MG63 (cell line): Measurements from ENCODE around the gene OR10A4. TPM values are rescaled to one million over a fixed set of nuclear protein-coding genes. Genes with fewer than 3 reads are reported as not detected.
"Not testable (repeated sequence)": the region's sequence is repeated elsewhere in the genome, so short reads cannot be mapped to it uniquely, and the experiment has no call there.

Experiments
- DNase-seq: peaks from one replicate; pipeline ENCODE4 v3.0.0-alpha.2; 2020
- H3K27me3 ChIP-seq: fragments of 250-450 bp; sonication (Bioruptor Pico); 2 replicates; pipeline ENCODE4 v1.5.1; 2020; ENCODE audit warnings: mild to moderate bottlenecking, moderate library complexity
- H3K36me3 ChIP-seq: fragments of 250-450 bp; sonication (Bioruptor Pico); 2 replicates; pipeline ENCODE4 v1.5.1; 2020; ENCODE audit warnings: mild to moderate bottlenecking, moderate library complexity
- H3K4me3 ChIP-seq: fragments of 250-450 bp; sonication (Bioruptor Pico); 2 replicates; pipeline ENCODE4 v1.5.1; 2020; ENCODE audit warnings: mild to moderate bottlenecking, moderate library complexity
- H3K9me3 ChIP-seq: fragments of 250-450 bp; sonication (Bioruptor Pico); 2 replicates; pipeline ENCODE4 v1.5.1; 2020; ENCODE audit warnings: mild to moderate bottlenecking, moderate library complexity
- total RNA-seq: library from RNA; depleted of rRNA; stranded (reverse); fragments of >200 nt; shearing (Covaris generic); gene quantifications from 2 replicates; pipeline ENCODE4 v1.2.3, GENCODE V29; 2014; ENCODE audit warnings: low replicate concordance

The OR10A4 gene
- total RNA-seq, 1 experiment from 2014 or later: not detected

GRCh38 chr11:6887711-6888110 is 11.3 kb downstream of the OR10A4 start:
- H3K4me3 ChIP-seq, H3K36me3 ChIP-seq, DNase-seq, H3K27me3 ChIP-seq, H3K9me3 ChIP-seq: not testable (repeated sequence)

GRCh38 chr11:6888830-6889229 is 12.4 kb downstream of the OR10A4 start:
- peaks cover 3% of the 10 kb centered on the region; the same call in 1 of the 2 replicates for H3K27me3 ChIP-seq
- no peak overlapping the region for H3K4me3 ChIP-seq
- no peaks in the 10 kb centered on the region for H3K36me3 ChIP-seq
- no peak for DNase-seq
- H3K9me3 ChIP-seq: no peaks in the 10 kb centered on the region; the same call in 1 of the 2 replicates

- Histone ChIP-seq H3K9me3 (no peaks in the 10 kb centered on the region; the same call in 1 of the 2 replicates), H3K4me3 (no peak overlapping the region), H3K27me3 (no peaks in the 10 kb centered on the region), H3K36me3 (no peaks in the 10 kb centered on the region)
- no peak for DNase-seq
Measured at GRCh38 chr11:6889835-6890234, 13.4 kb downstream of the OR10A4 start.

GRCh38 chr11:6892400-6892799 is 16.0 kb downstream of the OR10A4 start, which contains the start of gene OR2D2:
Gene OR2D2 (minus strand): TSS chr11:6892500. CDS start chr11:6892500, 0 bp downstream.
- DNase-seq: no peak
- no peaks in the 10 kb centered on the region for H3K27me3 ChIP-seq
- no peaks in the 10 kb centered on the region; the same call in 1 of the 2 replicates for H3K9me3 ChIP-seq

GRCh38 chr11:6894097-6894496 is 17.7 kb downstream of the OR10A4 start:
- no peaks in the 10 kb centered on the region for H3K36me3 ChIP-seq
- no peaks in the 10 kb centered on the region for H3K27me3 ChIP-seq

More at GRCh38 chr11:6892400-6892799, 16.0 kb downstream of the OR10A4 start, which contains the start of gene OR2D2:
- Histone ChIP-seq H3K36me3 (no peaks in the 10 kb centered on the region), H3K4me3 (no peak within 1 kb of the TSS)

GRCh38 chr11:6895010-6895409 is 18.6 kb downstream of the OR10A4 start:
- no peak for DNase-seq
- Histone ChIP-seq H3K9me3 (no peaks in the 10 kb centered on the region), H3K36me3 (no peaks in the 10 kb centered on the region), H3K27me3 (no peaks in the 10 kb centered on the region), H3K4me3 (no peak overlapping the region)

More at GRCh38 chr11:6894097-6894496, 17.7 kb downstream of the OR10A4 start:
- DNase-seq: no peak
- no peak overlapping the region for H3K4me3 ChIP-seq
- no peaks in the 10 kb centered on the region for H3K9me3 ChIP-seq

GRCh38 chr11:6898911-6899310 is 22.5 kb downstream of the OR10A4 start:
- H3K4me3 ChIP-seq: no peak overlapping the region
- no peaks in the 10 kb centered on the region for H3K27me3 ChIP-seq
- no peaks in the 10 kb centered on the region for H3K36me3 ChIP-seq
- DNase-seq: no peak
- no peaks in the 10 kb centered on the region for H3K9me3 ChIP-seq

- Histone ChIP-seq H3K4me3 (no peak overlapping the region), H3K36me3 (no peaks in the 10 kb centered on the region), H3K27me3 (no peaks in the 10 kb centered on the region), H3K9me3 (no peaks in the 10 kb centered on the region)
- no peak for DNase-seq
Measured at GRCh38 chr11:6900327-6900999, 24.0 kb downstream of the OR10A4 start.

GRCh38 chr11:6904804-6905203 is 28.4 kb downstream of the OR10A4 start:
- H3K27me3 ChIP-seq, DNase-seq, H3K36me3 ChIP-seq, H3K9me3 ChIP-seq, H3K4me3 ChIP-seq: not testable (repeated sequence)

- DNase-seq: no peak
- no peaks in the 10 kb centered on the region for H3K9me3 ChIP-seq
- no peaks in the 10 kb centered on the region for H3K36me3 ChIP-seq
- H3K27me3 ChIP-seq: no peaks in the 10 kb centered on the region
- H3K4me3 ChIP-seq: no peak overlapping the region
Measured at GRCh38 chr11:6911378-6911777, 35.0 kb downstream of the OR10A4 start.

GRCh38 chr11:6911948-6912347 is 35.5 kb downstream of the OR10A4 start:
- Histone ChIP-seq H3K4me3 (no peak overlapping the region), H3K36me3 (no peaks in the 10 kb centered on the region), H3K27me3 (no peaks in the 10 kb centered on the region), H3K9me3 (no peaks in the 10 kb centered on the region)
- peak; percentile 39 for DNase-seq

GRCh38 chr11:6919698-6920097 is 43.3 kb downstream of the OR10A4 start:
- H3K27me3 ChIP-seq: no peaks in the 10 kb centered on the region
- H3K4me3 ChIP-seq: no peak overlapping the region
- DNase-seq: no peak
- no peaks in the 10 kb centered on the region for H3K36me3 ChIP-seq
- no peaks in the 10 kb centered on the region for H3K9me3 ChIP-seq

- H3K36me3 ChIP-seq: no peaks in the 10 kb centered on the region
- H3K9me3 ChIP-seq: no peaks in the 10 kb centered on the region
- H3K4me3 ChIP-seq: no peak within 1 kb of the TSS
- no peak for DNase-seq
- H3K27me3 ChIP-seq: no peaks in the 10 kb centered on the region
Measured at GRCh38 chr11:6920702-6921101, 44.3 kb downstream of the OR10A4 start, which contains the start of gene OR2D3. Gene OR2D3 (plus strand): TSS chr11:6921002. CDS start chr11:6921002, 0 bp downstream.

GRCh38 chr11:6925007-6925577 is 48.7 kb downstream of the OR10A4 start:
- DNase-seq: no peak
- Histone ChIP-seq H3K4me3 (no peak overlapping the region), H3K9me3 (no peaks in the 10 kb centered on the region), H3K36me3 (0 out of 2 replicates have a peak, but pooled peaks cover 3% of the 10 kb centered on the region), H3K27me3 (no peaks in the 10 kb centered on the region)

- Histone ChIP-seq H3K27me3 (no peaks in the 10 kb centered on the region), H3K36me3 (0 out of 2 replicates have a peak, but pooled peaks cover 3% of the 10 kb centered on the region), H3K9me3 (no peaks in the 10 kb centered on the region), H3K4me3 (peak overlapping the region; percentile 83)
- DNase-seq: peak; percentile 38
Measured at GRCh38 chr11:6925636-6926207, 49.3 kb downstream of the OR10A4 start.

GRCh38 chr11:6926208-6927029 is 50.0 kb downstream of the OR10A4 start, which contains the start of gene ZNF215:
Gene ZNF215 (plus strand): TSS chr11:6926426. CDS start chr11:6932273, 5,847 bp downstream.
- DNase-seq: peak; percentile 91
- no peaks in the 10 kb centered on the region for H3K27me3 ChIP-seq

More at GRCh38 chr11:6926208-6927029, 50.0 kb downstream of the OR10A4 start, which contains the start of gene ZNF215:
- H3K9me3 ChIP-seq: no peaks in the 10 kb centered on the region
- H3K36me3 ChIP-seq: 0 out of 2 replicates have a peak, but pooled peaks cover 3% of the 10 kb centered on the region
- H3K4me3 ChIP-seq: peak within 1 kb of the TSS; percentile 83
